ENCODE results near the gene PTOV1.
A peak's percentile ranks its signal among the peaks of the same experiment; 100 is the strongest.

The PTOV1 gene

GRCh38 chr19:49887665-49888509, 36.9 kb downstream of the PTOV1 start:
- no peak for DNase-seq (ENCODE audit: low read depth)
- no peak overlapping the region for H3K4me3 ChIP-seq (ENCODE audit: low read depth, low read length)
- TF ChIP-seq CTCF (conservative IDR thresholded peaks at IDR 0.05; ENCODE audit: low read depth, low read length): no peak

- TF ChIP-seq CTCF (conservative IDR thresholded peaks at IDR 0.05; ENCODE audit: low read depth, low read length): no peak
- H3K4me3 ChIP-seq (ENCODE audit: low read depth, low read length): no peak overlapping the region
- DNase-seq (ENCODE audit: low read depth): no peak
These were observed 37.5 kb downstream of the PTOV1 start for GRCh38 chr19:49888510-49888824.

GRCh38 chr19:49889038-49889686, 38.2 kb downstream of the PTOV1 start:
- no peak for TF ChIP-seq CTCF (conservative IDR thresholded peaks at IDR 0.05; ENCODE audit: low read depth, low read length)
- DNase-seq (ENCODE audit: low read depth): no peak
- no peak overlapping the region for H3K4me3 ChIP-seq (ENCODE audit: low read depth, low read length)

GRCh38 chr19:49889687-49890348, 38.9 kb downstream of the PTOV1 start:
- peak overlapping the region; percentile 17 for H3K4me3 ChIP-seq (ENCODE audit: low read depth, low read length)
- peak; percentile 78 for DNase-seq (ENCODE audit: low read depth)
- peak; percentile 73 for TF ChIP-seq CTCF (conservative IDR thresholded peaks at IDR 0.05; ENCODE audit: low read depth, low read length)

- TF ChIP-seq CTCF (conservative IDR thresholded peaks at IDR 0.05; ENCODE audit: low read depth, low read length): no peak
- H3K4me3 ChIP-seq (ENCODE audit: low read depth, low read length): peak overlapping the region; percentile 17
- DNase-seq (ENCODE audit: low read depth): no peak
These were observed 39.7 kb downstream of the PTOV1 start for GRCh38 chr19:49890349-49891311.

GRCh38 chr19:49891393-49891792, 40.4 kb downstream of the PTOV1 start:
- no peak for DNase-seq (ENCODE audit: low read depth)

More at GRCh38 chr19:49891393-49891792, 40.4 kb downstream of the PTOV1 start:
- no peak overlapping the region for H3K4me3 ChIP-seq (ENCODE audit: low read depth, low read length)
- TF ChIP-seq CTCF (conservative IDR thresholded peaks at IDR 0.05; ENCODE audit: low read depth, low read length): no peak
